Lower lobe of right lung (tissue), 2 donors: ENCODE data around the gene ARHGEF2. TPM values are rescaled to one million over a fixed set of nuclear protein-coding genes. Genes with fewer than 3 reads are reported as not detected.

Experiments
- ATAC-seq, 2 donors: fragments of 200-7000 bp; cut with Tn5 transposase; one replicate each; pipeline ENCODE4 v1.9.1; 2020 to 2022; ENCODE audit warnings: mild to moderate bottlenecking in 2 of 2, moderate library complexity in 2 of 2
- DNase-seq: peaks from one replicate; pipeline ENCODE4 v3.0.0-alpha.2; 2020
- H3K27ac ChIP-seq: fragments of 200-600 bp; one replicate; pipeline ENCODE4 v1.8.0; 2022
- H3K27me3 ChIP-seq: fragments of 200-600 bp; one replicate; pipeline ENCODE4 v1.8.0; 2022; ENCODE audit warnings: low read depth
- H3K36me3 ChIP-seq: fragments of 200-600 bp; one replicate; pipeline ENCODE4 v1.8.0; 2022; ENCODE audit warnings: mild to moderate bottlenecking
- H3K4me1 ChIP-seq: fragments of 200-600 bp; one replicate; pipeline ENCODE4 v1.8.0; 2022
- H3K4me3 ChIP-seq: fragments of 200-600 bp; one replicate; pipeline ENCODE4 v1.8.0; 2022; ENCODE audit warnings: mild to moderate bottlenecking
- H3K9me3 ChIP-seq: fragments of 200-600 bp; one replicate; pipeline ENCODE4 v1.8.0; 2022
- CTCF ChIP-seq: fragments of 200-600 bp; IDR thresholded peaks from one replicate; pipeline ENCODE4 v1.8.0; 2022; ENCODE audit warnings: antibody characterized with exemption, mild to moderate bottlenecking
- intact Hi-C: fragments of 100-400 bp; cut with DNase I; formaldehyde crosslinking; loops from one replicate; pipeline ENCODE4 v1.11.0; 2022
- total RNA-seq: library from RNA; stranded (reverse); fragmentation: NEBNext Ultra II Directional; extraction: Animal tissue kit (Norgen Biotek cat#: 25700); gene quantifications from one replicate; pipeline ENCODE4 v1.2.1, GENCODE V29; 2021
- donor health status: DM: no; HTN: yes; CAD: no; lungs with severe emphysema.

The ARHGEF2 gene
- total RNA-seq, 1 donor from 2014 or later = 252 TPM

- Histone ChIP-seq H3K4me3 (no peak overlapping the region), H3K36me3 (peaks cover 100% of the 10 kb centered on the region), H3K4me1 (no peaks in the 10 kb centered on the region), H3K27ac (no peak overlapping the region), H3K9me3 (no peaks in the 10 kb centered on the region), H3K27me3 (no peaks in the 10 kb centered on the region)
- intact Hi-C loops = no loop called here
- DNase-seq (no peak), ATAC-seq (no peak)
- TF ChIP-seq CTCF = no peak
Observed at GRCh38 chr1:155920717-155921116, 57.6 kb downstream of the ARHGEF2 start.

- H3K4me1 ChIP-seq = no peaks in the 10 kb centered on the region
- DNase-seq (no peak), ATAC-seq (no peak)
- no peaks in the 10 kb centered on the region for H3K27me3 ChIP-seq
- H3K36me3 ChIP-seq = peaks cover 100% of the 10 kb centered on the region
- H3K9me3 ChIP-seq = no peaks in the 10 kb centered on the region
- no peak for TF ChIP-seq CTCF
- intact Hi-C loops = no loop called here
- H3K27ac ChIP-seq = no peak overlapping the region
- no peak overlapping the region for H3K4me3 ChIP-seq
Observed at GRCh38 chr1:155919801-155920200, 58.5 kb downstream of the ARHGEF2 start.

- ATAC-seq (no peak), DNase-seq (no peak)
- no peak for TF ChIP-seq CTCF
- intact Hi-C loops = no loop called here
- Histone ChIP-seq H3K9me3 (no peaks in the 10 kb centered on the region), H3K4me1 (no peaks in the 10 kb centered on the region), H3K27ac (no peak overlapping the region), H3K27me3 (no peaks in the 10 kb centered on the region), H3K4me3 (no peak overlapping the region), H3K36me3 (peaks cover 100% of the 10 kb centered on the region)
Observed at GRCh38 chr1:155918660-155919059, 59.7 kb downstream of the ARHGEF2 start.

GRCh38 chr1:155913969-155914757 is 64.2 kb downstream of the ARHGEF2 start:
- H3K27ac ChIP-seq = no peak overlapping the region
- DNase-seq (no peak), ATAC-seq (no peak)
- H3K9me3 ChIP-seq = no peaks in the 10 kb centered on the region
- H3K27me3 ChIP-seq = no peaks in the 10 kb centered on the region
- intact Hi-C loops = no loop called here
- no peak for TF ChIP-seq CTCF
- peaks cover 77% of the 10 kb centered on the region for H3K36me3 ChIP-seq
- H3K4me1 ChIP-seq = peaks cover 22% of the 10 kb centered on the region
- no peak overlapping the region for H3K4me3 ChIP-seq

- no peak for DNase-seq
- peaks cover 77% of the 10 kb centered on the region for H3K36me3 ChIP-seq
- H3K27ac ChIP-seq = peak overlapping the region; percentile 76
- no peak overlapping the region for H3K4me3 ChIP-seq
- intact Hi-C loops = no loop called here
- TF ChIP-seq CTCF = no peak
- H3K9me3 ChIP-seq = no peaks in the 10 kb centered on the region
- peak in 1 of 2 donors; percentile 4 for ATAC-seq
- no peaks in the 10 kb centered on the region for H3K27me3 ChIP-seq
- H3K4me1 ChIP-seq = peaks cover 26% of the 10 kb centered on the region
Observed at GRCh38 chr1:155912056-155912536, 66.3 kb downstream of the ARHGEF2 start.
